HG03060 (cell line): Measurements from ENCODE around the gene SNED1.

Experiments used
- ATAC-seq: cut with Tn5 transposase; IDR thresholded peaks from one replicate; pipeline ENCODE4 v1.9.1; 2021; ENCODE audit warnings: low read depth, moderate number of reproducible peaks; ENCODE audit not compliant: unreplicated experiment

The SNED1 gene

DNA sequence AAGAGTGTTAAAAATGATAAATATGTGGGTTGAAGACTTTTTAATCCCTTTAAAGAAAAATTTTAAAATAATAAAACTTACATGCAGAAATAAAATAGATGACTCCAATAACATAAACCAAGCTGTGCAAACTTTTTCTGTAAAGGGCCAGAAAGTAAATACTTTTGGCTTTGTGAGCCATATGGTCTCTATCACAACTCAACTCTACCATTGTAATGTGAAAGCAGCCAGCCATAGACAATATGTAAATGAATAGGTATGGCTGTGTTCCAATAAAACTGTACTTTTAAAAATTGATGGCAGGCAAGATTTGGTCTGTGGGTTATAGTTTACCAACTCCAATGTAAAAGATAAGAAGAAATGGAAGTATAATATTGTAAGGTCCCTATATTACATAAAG, 45.2 kb downstream of the SNED1 start:
- ATAC-seq: no peak

DNA sequence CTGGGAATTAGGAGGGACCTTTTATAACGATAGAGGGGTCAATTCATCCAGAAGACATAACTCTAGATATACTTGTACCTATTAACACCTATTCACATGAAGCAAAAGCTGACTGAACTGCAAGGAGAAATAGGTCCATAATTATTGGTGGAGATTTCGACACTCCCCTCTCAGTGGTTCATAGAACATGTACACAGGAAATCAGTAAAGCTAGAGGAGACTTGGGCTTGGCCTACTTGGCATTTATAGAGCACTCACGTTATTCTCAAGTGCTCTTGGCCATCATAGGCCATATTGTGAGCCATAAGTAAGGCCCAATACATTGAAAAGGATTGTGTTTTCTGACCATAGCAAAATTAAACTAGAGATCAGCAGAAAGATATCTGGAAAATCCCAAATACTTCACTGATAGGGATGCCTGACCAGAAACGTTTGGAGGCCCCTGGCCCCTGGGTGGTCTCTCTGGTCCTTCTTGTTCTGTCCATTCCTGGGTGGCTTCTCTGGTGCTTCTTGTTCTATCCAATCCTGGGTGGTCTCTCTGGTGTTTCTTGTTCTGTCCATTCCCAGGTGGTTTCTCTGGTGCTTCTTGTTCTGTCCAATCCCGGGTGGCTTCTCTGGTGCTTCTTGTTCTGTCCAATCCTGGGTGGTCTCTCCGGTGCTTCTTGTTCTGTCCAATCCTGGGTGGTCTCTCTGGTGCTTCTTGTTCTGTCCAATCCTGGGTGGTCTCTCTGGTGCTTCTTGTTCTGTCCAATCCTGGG, 49.0 kb downstream of the SNED1 start:
- no peak for ATAC-seq

DNA sequence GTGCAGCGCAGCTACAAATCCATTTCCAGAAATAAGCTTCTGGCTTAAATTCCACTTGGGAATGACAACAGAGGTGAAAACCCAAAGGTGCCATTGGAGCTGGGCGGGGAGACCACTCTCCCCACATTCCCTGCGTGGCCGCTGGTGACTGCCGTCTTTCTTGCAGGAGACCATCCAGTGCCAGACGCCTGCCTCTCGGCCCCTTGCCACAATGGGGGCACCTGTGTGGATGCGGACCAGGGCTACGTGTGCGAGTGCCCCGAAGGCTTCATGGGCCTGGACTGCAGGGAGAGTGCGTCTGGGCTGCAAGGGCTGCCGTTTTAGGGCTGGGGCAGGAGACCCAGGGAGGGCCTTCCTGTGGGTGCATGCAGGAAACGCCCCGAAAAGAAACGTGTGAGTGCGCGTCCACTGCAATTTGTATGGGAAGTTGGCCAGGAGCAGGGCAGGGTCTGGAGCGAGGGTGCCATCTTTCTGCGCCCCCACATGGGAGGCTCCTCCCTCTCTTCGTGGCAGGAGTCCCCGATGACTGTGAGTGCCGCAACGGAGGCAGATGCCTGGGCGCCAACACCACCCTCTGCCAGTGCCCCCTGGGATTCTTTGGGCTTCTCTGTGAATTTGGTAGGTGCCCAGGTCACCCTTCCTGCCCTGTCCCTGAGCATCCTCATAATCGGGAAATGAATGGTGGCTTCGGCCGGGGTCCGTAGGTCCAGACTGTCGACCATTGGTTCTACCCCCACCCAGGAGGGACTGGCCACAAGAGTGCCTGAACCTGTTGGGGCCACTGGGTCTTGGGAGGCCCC, 49.9 kb downstream of the SNED1 start:
- no peak for ATAC-seq

DNA sequence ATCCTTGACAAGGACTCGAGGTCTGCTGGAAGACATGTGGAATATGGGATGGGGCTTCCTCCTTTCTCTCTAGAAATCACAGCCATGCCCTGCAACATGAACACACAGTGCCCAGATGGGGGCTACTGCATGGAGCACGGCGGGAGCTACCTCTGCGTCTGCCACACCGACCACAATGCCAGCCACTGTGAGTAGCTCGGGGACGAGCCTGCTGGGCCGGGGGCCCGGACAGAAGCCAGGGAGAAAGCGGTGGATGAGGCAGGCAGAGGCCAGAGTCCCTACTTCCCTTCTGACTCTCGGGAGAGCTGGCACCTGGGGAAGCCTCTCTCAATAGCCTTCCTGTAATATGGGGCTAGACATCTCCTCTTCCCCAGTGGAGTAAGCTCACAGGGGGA, 50.5 kb downstream of the SNED1 start:
- ATAC-seq: no peak

DNA sequence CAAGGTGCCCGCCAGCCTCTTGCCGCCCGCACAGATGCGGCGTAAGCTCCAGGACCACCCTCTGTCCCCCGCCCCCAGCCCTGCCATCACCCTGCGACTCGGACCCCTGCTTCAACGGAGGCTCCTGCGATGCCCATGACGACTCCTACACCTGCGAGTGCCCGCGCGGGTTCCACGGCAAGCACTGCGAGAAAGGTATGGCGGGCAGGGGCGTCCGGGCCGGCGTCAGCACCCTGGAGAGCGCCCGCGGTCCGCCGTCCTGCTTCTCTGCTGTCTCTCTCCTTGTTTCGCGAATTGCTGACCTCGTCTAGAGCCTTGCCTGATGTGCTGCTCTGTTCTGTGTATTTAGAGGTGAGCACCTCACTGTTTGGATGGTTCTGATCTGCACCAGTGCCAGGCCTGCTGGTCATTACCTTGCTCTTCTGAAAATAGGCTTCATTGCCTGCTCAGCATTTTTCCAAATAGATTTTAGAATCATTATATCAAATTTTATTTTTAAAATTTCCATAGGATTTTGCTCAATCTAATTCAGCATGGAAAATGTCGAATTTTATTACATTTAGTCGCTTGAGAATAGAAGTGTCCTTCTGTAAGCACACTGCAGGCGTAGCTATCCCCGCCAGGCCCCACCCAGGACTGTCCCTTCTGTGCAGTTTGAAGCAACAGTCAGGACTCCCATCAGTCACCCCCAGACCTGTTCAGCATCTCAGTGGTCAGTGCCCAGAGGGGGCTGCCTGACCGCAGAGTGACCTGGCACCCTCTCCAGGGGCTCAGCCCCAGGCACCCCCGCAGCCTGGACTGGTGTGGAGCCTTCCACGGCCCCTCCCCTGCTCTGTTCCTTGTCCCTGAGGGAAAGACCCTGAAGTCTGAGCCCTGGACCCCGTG, 51.6 kb downstream of the SNED1 start:
- ATAC-seq: no peak

DNA sequence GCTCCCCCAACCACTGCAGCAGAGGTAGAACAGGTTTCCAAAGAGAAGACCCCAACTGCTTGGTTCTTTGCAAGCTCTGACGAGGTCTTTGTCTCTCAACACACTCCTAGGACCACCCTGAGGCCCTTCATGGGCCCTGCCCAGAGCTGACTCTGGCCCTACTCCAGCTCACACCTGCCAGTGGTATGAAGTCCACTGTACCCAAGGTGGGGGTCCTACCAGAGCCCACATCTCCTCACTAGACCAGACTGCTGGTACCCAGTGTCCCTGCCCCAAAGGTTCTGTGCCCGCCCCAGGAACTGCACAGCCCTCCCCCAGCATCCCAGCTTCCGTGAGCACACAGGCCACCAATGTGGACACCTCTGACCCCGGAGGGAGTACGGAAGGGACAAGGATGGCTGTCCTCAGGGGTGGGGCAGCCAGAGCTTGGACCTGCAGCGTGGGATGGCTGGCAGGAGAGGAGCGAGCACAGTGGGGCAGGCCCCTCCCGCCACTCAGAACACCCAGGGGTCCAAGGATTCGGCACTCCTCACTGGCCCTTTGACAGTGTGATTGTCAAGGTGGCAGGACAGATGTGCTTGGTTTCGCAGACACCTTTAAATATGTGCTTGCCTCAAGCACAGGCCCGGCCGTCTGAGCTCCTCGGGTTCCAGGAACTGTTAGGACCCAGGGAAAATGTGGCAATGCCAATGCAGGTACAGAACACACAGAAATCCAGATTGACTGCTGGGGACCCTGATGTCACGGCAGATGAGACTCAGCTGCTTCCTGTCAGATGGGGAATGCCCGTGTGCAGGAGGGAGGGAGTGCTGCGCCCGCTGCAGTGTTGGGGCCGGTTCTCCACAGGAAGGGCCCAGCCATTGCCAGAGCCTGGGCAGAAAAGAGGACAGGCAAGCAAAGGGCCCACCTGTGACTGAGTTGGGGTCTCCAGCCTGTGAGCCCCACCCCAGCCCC, 52.5 kb downstream of the SNED1 start:
- ATAC-seq: no peak

DNA sequence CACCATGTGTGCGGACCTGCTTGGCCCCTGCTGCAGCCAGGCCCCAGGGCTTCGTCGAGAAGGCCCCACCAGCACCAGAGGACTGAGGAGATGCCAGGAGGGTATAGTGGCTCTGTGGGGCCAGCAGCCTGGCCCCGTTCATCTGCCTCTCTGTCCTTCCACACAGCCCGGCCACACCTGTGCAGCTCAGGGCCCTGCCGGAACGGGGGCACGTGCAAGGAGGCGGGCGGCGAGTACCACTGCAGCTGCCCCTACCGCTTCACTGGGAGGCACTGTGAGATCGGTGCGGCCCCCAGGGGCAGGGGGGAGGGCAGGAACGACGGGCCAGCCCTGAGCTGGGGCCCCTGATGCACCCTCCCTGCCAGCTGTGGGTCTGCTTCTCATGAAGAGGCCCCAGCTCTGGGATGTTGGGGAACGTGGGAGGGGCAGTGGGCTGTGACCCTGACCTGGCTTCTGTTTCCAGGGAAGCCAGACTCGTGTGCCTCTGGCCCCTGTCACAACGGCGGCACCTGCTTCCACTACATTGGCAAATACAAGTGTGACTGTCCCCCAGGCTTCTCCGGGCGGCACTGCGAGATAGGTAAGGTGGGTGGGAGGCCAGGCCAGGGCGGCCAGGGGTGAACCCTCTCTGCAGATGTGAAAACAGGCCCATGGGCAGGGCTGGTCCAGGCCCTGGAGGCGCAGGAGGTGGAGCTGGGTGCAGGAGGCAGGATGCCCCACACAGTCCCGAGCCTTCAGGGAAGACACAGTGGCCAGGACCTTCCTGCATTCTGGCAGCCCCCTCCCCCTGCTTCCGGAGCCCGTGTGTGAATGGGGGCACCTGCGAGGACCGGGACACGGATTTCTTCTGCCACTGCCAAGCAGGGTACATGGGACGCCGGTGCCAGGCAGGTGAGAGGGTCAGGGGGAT, 53.4 kb downstream of the SNED1 start:
- no peak for ATAC-seq

DNA sequence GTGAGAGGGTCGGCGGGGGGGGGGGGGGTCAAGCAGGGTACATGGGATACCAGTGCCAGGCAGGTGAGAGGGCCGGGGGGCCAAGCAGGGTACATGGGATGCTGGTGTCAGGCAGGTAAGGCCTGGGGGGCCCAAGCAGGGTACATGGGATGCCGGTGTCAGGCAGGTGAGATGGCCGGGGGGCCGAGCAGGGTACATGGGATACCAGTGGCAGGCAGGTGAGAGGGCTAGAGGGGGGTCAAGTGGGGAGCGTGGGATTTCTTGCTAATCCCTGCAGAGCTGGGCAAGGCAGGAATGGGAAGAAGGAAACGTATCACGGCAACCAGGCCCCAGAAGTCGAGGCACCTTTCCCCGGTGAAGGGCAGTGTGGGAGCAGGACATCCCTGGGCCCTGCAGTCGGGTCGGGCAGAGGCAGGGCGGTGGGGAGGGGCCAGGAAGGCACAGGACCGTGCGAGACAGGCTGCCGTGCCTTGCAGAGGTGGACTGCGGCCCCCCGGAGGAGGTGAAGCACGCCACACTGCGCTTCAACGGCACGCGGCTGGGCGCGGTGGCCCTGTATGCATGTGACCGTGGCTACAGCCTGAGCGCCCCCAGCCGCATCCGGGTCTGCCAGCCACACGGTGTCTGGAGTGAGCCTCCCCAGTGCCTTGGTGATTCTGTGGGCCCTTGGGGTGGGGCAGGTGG, 54.4 kb downstream of the SNED1 start:
- no peak for ATAC-seq

DNA sequence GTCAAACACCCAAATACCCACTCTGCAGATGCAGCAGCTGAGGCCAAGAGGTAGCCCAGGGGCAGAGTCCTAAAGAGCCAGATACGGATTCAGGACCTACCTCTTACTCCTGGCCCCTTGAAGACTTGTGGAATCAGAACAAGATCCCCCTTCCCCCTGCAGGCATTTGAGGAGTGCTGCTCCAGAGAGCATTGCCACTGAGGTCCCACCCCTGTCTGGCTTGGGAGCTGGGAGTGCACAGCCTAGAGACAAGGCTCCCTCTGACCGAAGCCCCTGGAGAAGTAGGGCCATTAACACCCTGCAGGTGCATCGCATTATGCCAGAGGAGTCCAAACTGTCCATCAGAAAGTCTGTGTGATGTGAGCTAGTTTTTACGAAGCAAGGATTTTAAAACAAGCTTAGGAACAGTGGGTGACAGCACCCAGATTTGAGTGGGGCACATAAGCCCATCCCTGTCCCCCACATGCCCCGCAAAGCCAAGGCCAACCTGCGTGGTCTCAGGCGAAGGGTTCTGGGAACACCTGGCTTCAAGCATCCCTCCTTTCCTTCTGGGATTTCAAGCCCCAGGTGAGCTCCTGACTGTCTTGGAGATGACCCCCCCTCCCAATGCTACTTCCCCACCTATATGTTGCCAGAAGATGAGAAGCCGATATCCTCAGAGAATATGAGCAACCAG, 55.3 kb downstream of the SNED1 start:
- no peak for ATAC-seq

DNA sequence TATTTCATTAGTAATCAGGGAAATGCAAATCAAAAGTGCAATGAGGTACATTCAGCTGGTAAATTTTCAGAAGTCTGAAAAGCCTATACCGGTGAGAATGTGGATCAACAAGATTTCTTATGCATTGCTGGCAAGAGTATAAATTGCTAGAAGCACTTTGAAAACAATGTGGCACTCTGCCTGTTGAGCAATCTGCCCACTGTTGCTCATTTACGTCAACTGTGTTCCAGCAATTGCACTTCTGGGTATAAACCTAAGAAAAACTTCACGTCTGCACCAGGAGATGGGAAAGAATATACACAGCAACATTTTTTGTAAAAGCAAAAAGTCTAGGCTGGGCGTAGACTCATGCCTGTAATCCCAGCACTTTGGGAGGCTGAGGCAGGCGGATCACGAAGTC, 62.9 kb downstream of the SNED1 start:
- no peak for ATAC-seq

DNA sequence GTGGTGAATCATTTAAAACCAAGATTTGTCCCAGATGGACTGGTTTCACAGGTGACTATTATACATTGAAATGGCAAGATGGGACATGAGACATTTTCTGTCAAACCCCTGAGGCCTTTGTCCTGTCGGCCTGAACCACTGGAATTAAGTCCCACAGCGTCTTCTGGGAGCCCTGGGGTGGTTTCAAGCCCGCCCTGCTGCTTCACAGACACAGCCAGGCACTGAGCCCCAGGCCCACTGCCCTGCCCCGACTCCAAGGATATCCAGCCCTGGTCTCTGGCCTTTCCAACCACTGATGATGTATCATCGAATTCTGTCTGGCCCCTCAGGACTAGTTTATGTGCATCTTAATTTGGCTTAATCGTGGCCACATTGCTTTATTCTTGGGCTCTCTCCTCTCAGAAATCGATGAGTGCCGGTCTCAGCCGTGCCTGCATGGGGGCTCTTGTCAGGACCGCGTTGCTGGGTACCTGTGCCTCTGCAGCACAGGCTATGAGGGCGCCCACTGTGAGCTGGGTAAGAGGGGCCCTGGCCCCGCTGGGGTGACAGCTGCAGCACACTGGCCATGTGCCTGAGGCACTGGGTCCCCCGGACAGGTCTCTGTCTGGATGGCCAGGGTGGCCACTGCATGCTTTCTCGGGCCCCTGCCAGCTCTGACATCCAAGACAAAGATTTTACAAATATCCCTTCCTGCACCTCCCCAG, 64.1 kb downstream of the SNED1 start:
- no peak for ATAC-seq

DNA sequence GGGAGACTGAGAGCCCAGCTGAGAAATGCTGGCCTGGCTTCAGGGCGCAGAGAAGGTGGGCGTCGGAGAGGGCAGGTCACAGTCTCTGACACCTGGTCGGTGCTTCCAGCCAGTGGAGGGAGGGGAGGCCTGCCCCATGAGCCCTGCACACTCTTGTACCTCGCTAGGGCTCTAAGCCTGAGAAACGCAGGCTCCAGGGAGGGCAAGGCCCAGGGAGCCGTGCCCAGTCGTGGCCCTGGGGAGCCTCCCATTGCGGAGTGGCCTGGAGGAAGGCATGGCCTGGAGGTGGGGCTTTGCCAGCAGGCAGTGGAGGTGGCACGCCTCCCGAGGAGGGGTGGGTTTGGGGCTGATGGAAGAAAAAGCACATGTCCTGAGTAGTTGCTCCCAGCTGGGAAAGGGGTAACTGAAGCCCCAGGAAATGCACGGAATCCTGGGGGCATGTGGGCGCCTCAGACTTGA, 64.7 kb downstream of the SNED1 start:
- no peak for ATAC-seq

DNA sequence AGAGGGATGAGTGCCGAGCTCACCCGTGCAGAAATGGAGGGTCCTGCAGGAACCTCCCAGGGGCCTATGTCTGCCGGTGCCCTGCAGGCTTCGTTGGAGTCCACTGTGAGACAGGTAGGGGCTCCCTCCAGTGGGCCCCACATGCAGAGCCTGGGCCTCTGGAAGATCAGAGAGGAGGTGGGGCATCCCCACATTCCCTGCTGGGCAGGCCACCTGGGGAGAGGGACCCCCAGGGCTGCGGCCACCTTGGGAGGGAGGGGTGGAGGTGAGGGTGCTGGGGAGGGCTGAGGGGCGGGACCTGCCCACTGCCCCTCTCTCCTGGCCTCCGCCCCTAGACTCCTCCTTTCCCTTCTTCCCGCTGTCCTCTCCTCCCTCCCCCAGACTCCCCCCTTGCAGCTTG, 65.2 kb downstream of the SNED1 start:
- no peak for ATAC-seq

DNA sequence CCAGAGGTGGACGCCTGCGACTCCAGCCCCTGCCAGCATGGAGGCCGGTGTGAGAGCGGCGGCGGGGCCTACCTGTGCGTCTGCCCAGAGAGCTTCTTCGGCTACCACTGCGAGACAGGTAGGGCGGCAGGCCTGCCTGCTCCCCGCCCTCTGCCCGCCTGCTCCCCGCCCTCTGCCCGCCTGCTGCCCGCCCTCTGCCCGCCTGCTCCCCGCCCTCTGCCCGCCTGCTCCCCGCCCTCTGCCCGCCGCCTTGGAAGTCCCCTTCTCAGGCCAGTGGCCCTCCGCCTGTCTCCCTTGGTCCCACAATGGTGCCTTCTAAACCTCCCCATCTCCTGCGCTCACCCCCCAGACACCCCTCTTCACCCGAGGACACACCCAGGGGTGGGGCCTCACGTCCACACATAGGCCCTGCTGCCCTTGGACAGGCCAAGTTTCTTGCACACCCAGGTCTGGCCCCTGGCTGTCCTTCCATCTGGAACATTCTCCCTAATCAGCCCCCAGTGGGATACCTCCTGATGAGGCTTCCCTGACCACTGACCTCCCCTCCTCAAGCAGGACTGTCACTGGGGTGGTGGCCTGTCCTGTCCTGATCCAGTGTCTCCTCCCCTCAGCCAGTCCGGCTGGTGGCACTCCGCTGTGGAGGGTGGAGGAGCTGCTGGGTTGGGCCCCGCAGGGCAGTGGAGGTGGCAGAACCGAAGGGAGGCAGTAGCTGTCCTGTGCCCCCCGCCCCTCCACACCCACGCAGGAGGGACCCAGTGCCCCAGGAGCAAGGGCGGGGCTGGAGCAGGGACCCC, 65.8 kb downstream of the SNED1 start:
- ATAC-seq: no peak

DNA sequence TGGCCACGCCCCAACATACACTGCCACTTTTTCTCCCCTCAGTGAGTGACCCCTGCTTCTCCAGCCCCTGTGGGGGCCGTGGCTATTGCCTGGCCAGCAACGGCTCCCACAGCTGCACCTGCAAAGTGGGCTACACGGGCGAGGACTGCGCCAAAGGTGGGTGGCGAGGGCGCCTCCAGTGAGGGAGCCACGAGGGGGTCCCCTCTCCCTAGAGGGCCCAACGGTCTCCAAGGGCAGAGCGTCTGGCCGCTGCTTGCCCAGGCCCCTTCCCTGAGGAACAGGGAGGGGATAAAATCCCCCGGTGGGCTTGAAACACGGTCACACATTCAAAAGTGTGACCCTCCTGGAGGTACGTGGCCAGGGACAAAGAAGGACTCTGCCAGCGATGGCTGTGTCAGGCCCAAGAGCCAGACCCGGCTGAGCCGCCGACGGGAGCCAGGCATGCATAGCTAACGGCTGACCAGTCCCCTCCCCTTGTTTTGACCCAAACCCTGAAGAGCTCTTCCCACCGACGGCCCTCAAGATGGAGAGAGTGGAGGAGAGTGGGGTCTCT, 66.5 kb downstream of the SNED1 start:
- ATAC-seq: no peak

DNA sequence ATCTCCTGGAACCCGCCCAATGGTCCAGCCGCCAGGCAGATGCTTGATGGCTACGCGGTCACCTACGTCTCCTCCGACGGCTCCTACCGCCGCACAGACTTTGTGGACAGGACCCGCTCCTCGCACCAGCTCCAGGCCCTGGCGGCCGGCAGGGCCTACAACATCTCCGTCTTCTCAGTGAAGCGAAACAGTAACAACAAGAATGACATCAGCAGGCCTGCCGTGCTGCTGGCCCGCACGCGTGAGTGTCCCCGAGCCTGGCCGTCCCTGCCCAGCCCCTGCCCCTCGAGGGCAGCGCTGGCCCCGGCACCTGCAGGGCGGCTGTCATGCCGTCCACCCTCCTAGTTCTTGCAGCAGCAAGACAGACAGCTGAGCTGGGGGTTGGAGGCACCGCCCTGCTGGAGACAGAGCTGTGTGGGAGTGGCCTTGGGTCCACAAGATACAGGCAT, 67.0 kb downstream of the SNED1 start:
- ATAC-seq: no peak
